ENCODE measurements around the gene TANGO2. TPM values are rescaled to one million over a fixed set of nuclear protein-coding genes. Genes with fewer than 3 reads are reported as not detected.

The TANGO2 gene
- total and polyA plus RNA-seq, 3 donors from 2014 or later = 13.5 to 21.5 (median 19.0) TPM

GRCh38 chr22:20011993-20012740, 8.7 kb upstream of the TANGO2 start:
- intact Hi-C loops (cut with DNase I; ENCODE audit: low total_unique reads) = loop anchor here (5.0 kb wide), 1 partner anchor 40 kb away; no protein-coding TSS in a partner anchor
- no peak for DNase-seq
- 97 to 98% methylated on average over 7 of the region's 7 CpGs for WGBS, 2 donors
- H3K4me3 ChIP-seq = no peak overlapping the region
- H3K27ac ChIP-seq = no peak overlapping the region
- no peaks in the 10 kb centered on the region for H3K9me3 ChIP-seq
- H3K27me3 ChIP-seq = no peaks in the 10 kb centered on the region
- H3K4me1 ChIP-seq = peaks cover 5% of the 10 kb centered on the region
- TF ChIP-seq, protein P1, sequence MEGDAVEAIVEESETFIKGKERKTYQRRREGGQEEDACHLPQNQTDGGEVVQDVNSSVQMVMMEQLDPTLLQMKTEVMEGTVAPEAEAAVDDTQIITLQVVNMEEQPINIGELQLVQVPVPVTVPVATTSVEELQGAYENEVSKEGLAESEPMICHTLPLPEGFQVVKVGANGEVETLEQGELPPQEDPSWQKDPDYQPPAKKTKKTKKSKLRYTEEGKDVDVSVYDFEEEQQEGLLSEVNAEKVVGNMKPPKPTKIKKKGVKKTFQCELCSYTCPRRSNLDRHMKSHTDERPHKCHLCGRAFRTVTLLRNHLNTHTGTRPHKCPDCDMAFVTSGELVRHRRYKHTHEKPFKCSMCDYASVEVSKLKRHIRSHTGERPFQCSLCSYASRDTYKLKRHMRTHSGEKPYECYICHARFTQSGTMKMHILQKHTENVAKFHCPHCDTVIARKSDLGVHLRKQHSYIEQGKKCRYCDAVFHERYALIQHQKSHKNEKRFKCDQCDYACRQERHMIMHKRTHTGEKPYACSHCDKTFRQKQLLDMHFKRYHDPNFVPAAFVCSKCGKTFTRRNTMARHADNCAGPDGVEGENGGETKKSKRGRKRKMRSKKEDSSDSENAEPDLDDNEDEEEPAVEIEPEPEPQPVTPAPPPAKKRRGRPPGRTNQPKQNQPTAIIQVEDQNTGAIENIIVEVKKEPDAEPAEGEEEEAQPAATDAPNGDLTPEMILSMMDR (IDR thresholded peaks at IDR 0.05) = no peak
- no peak for TF ChIP-seq POLR2A (IDR thresholded peaks at IDR 0.05)
- no peaks in the 10 kb centered on the region for H3K36me3 ChIP-seq (ENCODE audit: low read depth, missing control alignments)

GRCh38 chr22:20012741-20013331, 8.1 kb upstream of the TANGO2 start:
- intact Hi-C loops (cut with DNase I; ENCODE audit: low total_unique reads) = loop anchor here (5.0 kb wide), 1 partner anchor 41 kb away; no protein-coding TSS in a partner anchor
- peaks cover 9% of the 10 kb centered on the region for H3K4me1 ChIP-seq
- 89 to 92% methylated on average over 4 to 9 of the region's 10 CpGs for WGBS, 2 donors
- H3K4me3 ChIP-seq = no peak overlapping the region
- no peaks in the 10 kb centered on the region for H3K9me3 ChIP-seq
- no peaks in the 10 kb centered on the region for H3K36me3 ChIP-seq (ENCODE audit: low read depth, missing control alignments)
- H3K27me3 ChIP-seq = no peaks in the 10 kb centered on the region
- DNase-seq = no peak
- H3K27ac ChIP-seq = no peak overlapping the region
- TF ChIP-seq, protein P1 (IDR thresholded peaks at IDR 0.05) = no peak
- no peak for TF ChIP-seq POLR2A (IDR thresholded peaks at IDR 0.05)

DNA sequence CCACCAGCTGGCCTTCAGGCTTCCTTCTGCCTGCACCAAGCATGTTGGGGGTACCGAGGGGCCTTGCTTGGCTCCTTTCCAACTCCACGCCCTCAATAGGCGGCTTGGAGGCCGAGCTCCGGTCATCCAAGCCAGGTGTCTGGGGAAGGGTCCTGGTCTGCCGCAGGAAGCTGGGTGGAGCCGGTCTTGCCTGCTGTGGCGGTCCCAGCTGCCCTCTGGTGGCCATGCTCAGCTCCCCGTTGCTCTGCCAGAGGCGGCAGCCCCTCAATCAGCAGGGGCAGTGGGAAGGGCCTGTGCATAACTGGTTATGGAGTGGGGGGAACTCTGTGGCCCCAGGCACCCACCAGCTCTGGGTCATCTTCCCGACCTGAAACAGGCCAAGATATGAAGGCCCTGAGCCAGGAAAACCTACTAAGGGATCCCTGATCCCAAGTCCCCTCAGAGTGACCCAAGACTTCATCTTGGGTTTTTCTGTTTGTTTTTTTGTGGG, 7.5 kb upstream of the TANGO2 start:
- Histone ChIP-seq H3K9me3 (no peaks in the 10 kb centered on the region), H3K4me1 (peaks cover 9% of the 10 kb centered on the region), H3K27ac (no peak overlapping the region), H3K27me3 (no peaks in the 10 kb centered on the region), H3K4me3 (no peak overlapping the region), H3K36me3 (ENCODE audit: low read depth, missing control alignments) (no peaks in the 10 kb centered on the region)
- WGBS, 2 donors = 29 to 31% methylated on average over 1 to 11 of the region's 11 CpGs
- DNase-seq = peak; percentile 63
- TF ChIP-seq, protein P1 (IDR thresholded peaks at IDR 0.05) = peak; percentile 61 to 67 (median 63)
- TF ChIP-seq POLR2A (IDR thresholded peaks at IDR 0.05) = no peak
- intact Hi-C loops (cut with DNase I; ENCODE audit: low total_unique reads) = loop anchor here (5.0 kb wide), 1 partner anchor 41 kb away; no protein-coding TSS in a partner anchor

- H3K27ac ChIP-seq = no peak overlapping the region
- 62% methylated on average over 5 of the region's 5 CpGs; no CpG with 5 or more reads in 1 of the 2 donors for WGBS, 2 donors
- H3K4me1 ChIP-seq = peaks cover 6% of the 10 kb centered on the region
- H3K27me3 ChIP-seq = no peaks in the 10 kb centered on the region
- intact Hi-C loops (cut with DNase I; ENCODE audit: low total_unique reads) = loop anchor here (5.0 kb wide), 1 partner anchor 42 kb away; no protein-coding TSS in a partner anchor
- H3K36me3 ChIP-seq (ENCODE audit: low read depth, missing control alignments) = no peaks in the 10 kb centered on the region
- no peak for DNase-seq
- no peaks in the 10 kb centered on the region for H3K9me3 ChIP-seq
- no peak overlapping the region for H3K4me3 ChIP-seq
- TF ChIP-seq POLR2A (IDR thresholded peaks at IDR 0.05) = no peak
- TF ChIP-seq, protein P1 (IDR thresholded peaks at IDR 0.05) = no peak
Measured at GRCh38 chr22:20014526-20015186, 6.3 kb upstream of the TANGO2 start.
